ENCODE data around the gene ABLIM2. TPM values are rescaled to one million over a fixed set of nuclear protein-coding genes. Genes with fewer than 3 reads are reported as not detected.

Gene ABLIM2
- total and polyA plus RNA-seq, 10 of the 15 experiments (the other 5 are each of a cell fraction or from before 2014, with no cell fraction given) = 0.03 to 0.15 (median 0.05) TPM; not detected in 7

GRCh38 chr4:8083086-8083825 is 75.4 kb downstream of the ABLIM2 start:
- H3K4me1 ChIP-seq (ENCODE audit: control insufficient read depth, insufficient read depth, low read length) = no peaks in the 10 kb centered on the region
- H3K4me3 ChIP-seq = no peak overlapping the region
- WGBS (ENCODE audit: insufficient coverage, insufficient replicate concordance, low lambda C conversion rate, missing lambda C conversion rate) = 37% methylated on average over 21 of the region's 21 CpGs
- TF ChIP-seq, protein P1, sequence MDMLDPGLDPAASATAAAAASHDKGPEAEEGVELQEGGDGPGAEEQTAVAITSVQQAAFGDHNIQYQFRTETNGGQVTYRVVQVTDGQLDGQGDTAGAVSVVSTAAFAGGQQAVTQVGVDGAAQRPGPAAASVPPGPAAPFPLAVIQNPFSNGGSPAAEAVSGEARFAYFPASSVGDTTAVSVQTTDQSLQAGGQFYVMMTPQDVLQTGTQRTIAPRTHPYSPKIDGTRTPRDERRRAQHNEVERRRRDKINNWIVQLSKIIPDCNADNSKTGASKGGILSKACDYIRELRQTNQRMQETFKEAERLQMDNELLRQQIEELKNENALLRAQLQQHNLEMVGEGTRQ (IDR thresholded peaks at IDR 0.05; ENCODE audit: borderline replicate concordance, low read depth, low read length) = no peak
- TF ChIP-seq IKZF1 (conservative IDR thresholded peaks at IDR 0.05) = no peak
- no peak for TF ChIP-seq EED (IDR thresholded peaks at IDR 0.05; ENCODE audit: low read depth)
- TF ChIP-seq GABPA (IDR thresholded peaks at IDR 0.05; ENCODE audit: low read depth) = no peak
- TF ChIP-seq CBFB (IDR thresholded peaks at IDR 0.05; ENCODE audit: low read depth) = no peak
- TF ChIP-seq SUZ12 (IDR thresholded peaks at IDR 0.05; ENCODE audit: unreplicated experiment) = no peak
- TF ChIP-seq TCF7 (IDR thresholded peaks at IDR 0.05; ENCODE audit: borderline replicate concordance) = no peak
- no peak for TF ChIP-seq WRNIP1 (IDR thresholded peaks at IDR 0.05; ENCODE audit: borderline replicate concordance, low read depth, low read length)
- in situ Hi-C loops (cut with MboI) (no loop called here), intact Hi-C loops (cut with micrococcal nuclease; ENCODE audit: unreplicated experiment) (no loop called here)
- BruUV-seq (replicated peaks) = no TSS peak
- H3K36me3 ChIP-seq (ENCODE audit: control insufficient read depth in 2 of 2, insufficient read depth in 2 of 2, low read length in 1 of 2) = no peaks in the 10 kb centered on the region
- RAD21 ChIA-PET (ENCODE audit: unreplicated experiment) = no interaction called here
- H3K27ac ChIP-seq (ENCODE audit: control insufficient read depth, insufficient read depth) = no peak overlapping the region
- no peaks in the 10 kb centered on the region; a peak in 3 of 4 replicates for H3K27me3 ChIP-seq (replicated peaks in 1 of 2; ENCODE audit: control insufficient read depth in 2 of 2, insufficient read depth in 2 of 2, low read length in 1 of 2)
- H4K20me1 ChIP-seq (ENCODE audit: control insufficient read depth, insufficient read depth) = no peaks in the 10 kb centered on the region
- SMC1A ChIA-PET (ENCODE audit: uncharacterized antibody, unreplicated experiment) = no interaction called here
- H3K79me2 ChIP-seq (ENCODE audit: control insufficient read depth, insufficient read depth, low read length) = no peaks in the 10 kb centered on the region
- H3K9ac ChIP-seq (ENCODE audit: control insufficient read depth, insufficient read depth, low read length) = no peak overlapping the region
- H3K4me2 ChIP-seq (ENCODE audit: control insufficient read depth, insufficient read depth) = no peak overlapping the region
- no peak for DNase-seq (ENCODE audit: low read depth, low spot score)
- no peak for ATAC-seq
- FAIRE-seq = no peak
- POLR2A ChIA-PET = no interaction called here
- no peak overlapping the region for H2AFZ ChIP-seq (ENCODE audit: control insufficient read depth, low read depth, low read length)
- CTCF ChIA-PET = no interaction called here
- H3K9me3 ChIP-seq (replicated peaks; ENCODE audit: control insufficient read depth, insufficient read depth, low read length) = no peaks in the 10 kb centered on the region
